Stimulated activated CD8-positive, alpha-beta memory T cell treated with anti-CD3 and anti-CD28 coated beads, Interleukin-7, amount 100 ng/mL, for 1 hour (primary cell): ENCODE data around the gene WWOX.

Source experiments
- DNase-seq, 2 donors: peaks; one replicate each; pipeline ENCODE4 v3.0.0-alpha.2; 2020; ENCODE audit warnings: low read depth in 2 of 2

The WWOX gene

GRCh38 chr16:78194948-78195347 lies 95.5 kb downstream of the WWOX start:
- no peak for DNase-seq

GRCh38 chr16:78195797-78196196 lies 96.3 kb downstream of the WWOX start:
- DNase-seq: no peak

GRCh38 chr16:78196502-78196901 lies 97.0 kb downstream of the WWOX start:
- DNase-seq: no peak

- DNase-seq: no peak
Observed at GRCh38 chr16:78198288-78198687, 98.8 kb downstream of the WWOX start.

GRCh38 chr16:78199325-78200022 lies 100.0 kb downstream of the WWOX start:
- DNase-seq: no peak

GRCh38 chr16:78200023-78200389 lies 100.6 kb downstream of the WWOX start:
- no peak for DNase-seq

GRCh38 chr16:78200623-78201096 lies 101.2 kb downstream of the WWOX start:
- no peak for DNase-seq

- DNase-seq: no peak
Observed at GRCh38 chr16:78205506-78205905, 106.1 kb downstream of the WWOX start.

- DNase-seq: no peak
Observed at GRCh38 chr16:78206623-78207223, 107.3 kb downstream of the WWOX start.

GRCh38 chr16:78209951-78210661 lies 110.7 kb downstream of the WWOX start:
- DNase-seq: no peak

- DNase-seq: no peak
Observed at GRCh38 chr16:78211020-78211599, 111.7 kb downstream of the WWOX start.

- no peak for DNase-seq
Observed at GRCh38 chr16:78211946-78212345, 112.5 kb downstream of the WWOX start.

- DNase-seq: no peak
Observed at GRCh38 chr16:78212674-78213073, 113.2 kb downstream of the WWOX start.

- no peak for DNase-seq
Observed at GRCh38 chr16:78213751-78214150, 114.3 kb downstream of the WWOX start.

- no peak for DNase-seq
Observed at GRCh38 chr16:78215222-78215621, 115.8 kb downstream of the WWOX start.

- DNase-seq: no peak
Observed at GRCh38 chr16:78216166-78216745, 116.8 kb downstream of the WWOX start.

- no peak for DNase-seq
Observed at GRCh38 chr16:78217276-78217675, 117.8 kb downstream of the WWOX start.

GRCh38 chr16:78218279-78218678 lies 118.8 kb downstream of the WWOX start:
- no peak for DNase-seq

GRCh38 chr16:78218856-78219651 lies 119.6 kb downstream of the WWOX start:
- no peak for DNase-seq

- DNase-seq: no peak
Observed at GRCh38 chr16:78220571-78220970, 121.1 kb downstream of the WWOX start.

GRCh38 chr16:78221892-78222291 lies 122.4 kb downstream of the WWOX start:
- DNase-seq: no peak
